AG09319 (cell line): ENCODE data around the gene PLCB1.

Source experiments
- DNase-seq: peaks from one replicate; pipeline ENCODE4 v3.0.0-alpha.2; 2010; ENCODE audit warnings: low read depth; ENCODE audit errors: extremely low read depth
- TF ChIP-seq, protein P1 (sequence below): IDR thresholded peaks from 2 replicates; pipeline ENCODE4 v1.5.1; 2011; ENCODE audit warnings: low read depth, mild to moderate bottlenecking, inconsistent platforms, low read length, moderate library complexity

Gene PLCB1

DNA sequence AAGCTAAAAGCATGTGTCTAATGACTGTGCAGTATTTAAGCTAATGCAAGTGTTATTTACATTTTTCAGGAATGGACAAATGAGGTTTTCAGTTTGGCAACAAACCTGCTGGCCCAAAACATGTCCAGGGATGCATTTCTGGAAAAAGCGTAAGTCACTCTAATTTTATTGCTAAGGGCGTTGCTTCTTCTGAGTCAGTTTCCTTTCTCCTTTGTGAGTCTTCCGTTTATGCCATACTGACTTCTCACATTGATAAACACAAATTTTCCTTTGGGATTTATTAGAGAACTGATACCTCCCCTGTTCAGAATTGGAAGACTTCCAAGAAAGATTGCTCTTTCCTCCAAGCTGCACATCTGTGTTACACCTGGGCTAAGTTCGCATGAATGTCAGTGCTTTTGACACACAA lies 514.0 kb downstream of the PLCB1 start:
- DNase-seq: peak; percentile 27
- TF ChIP-seq, protein P1, sequence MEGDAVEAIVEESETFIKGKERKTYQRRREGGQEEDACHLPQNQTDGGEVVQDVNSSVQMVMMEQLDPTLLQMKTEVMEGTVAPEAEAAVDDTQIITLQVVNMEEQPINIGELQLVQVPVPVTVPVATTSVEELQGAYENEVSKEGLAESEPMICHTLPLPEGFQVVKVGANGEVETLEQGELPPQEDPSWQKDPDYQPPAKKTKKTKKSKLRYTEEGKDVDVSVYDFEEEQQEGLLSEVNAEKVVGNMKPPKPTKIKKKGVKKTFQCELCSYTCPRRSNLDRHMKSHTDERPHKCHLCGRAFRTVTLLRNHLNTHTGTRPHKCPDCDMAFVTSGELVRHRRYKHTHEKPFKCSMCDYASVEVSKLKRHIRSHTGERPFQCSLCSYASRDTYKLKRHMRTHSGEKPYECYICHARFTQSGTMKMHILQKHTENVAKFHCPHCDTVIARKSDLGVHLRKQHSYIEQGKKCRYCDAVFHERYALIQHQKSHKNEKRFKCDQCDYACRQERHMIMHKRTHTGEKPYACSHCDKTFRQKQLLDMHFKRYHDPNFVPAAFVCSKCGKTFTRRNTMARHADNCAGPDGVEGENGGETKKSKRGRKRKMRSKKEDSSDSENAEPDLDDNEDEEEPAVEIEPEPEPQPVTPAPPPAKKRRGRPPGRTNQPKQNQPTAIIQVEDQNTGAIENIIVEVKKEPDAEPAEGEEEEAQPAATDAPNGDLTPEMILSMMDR: no peak

DNA sequence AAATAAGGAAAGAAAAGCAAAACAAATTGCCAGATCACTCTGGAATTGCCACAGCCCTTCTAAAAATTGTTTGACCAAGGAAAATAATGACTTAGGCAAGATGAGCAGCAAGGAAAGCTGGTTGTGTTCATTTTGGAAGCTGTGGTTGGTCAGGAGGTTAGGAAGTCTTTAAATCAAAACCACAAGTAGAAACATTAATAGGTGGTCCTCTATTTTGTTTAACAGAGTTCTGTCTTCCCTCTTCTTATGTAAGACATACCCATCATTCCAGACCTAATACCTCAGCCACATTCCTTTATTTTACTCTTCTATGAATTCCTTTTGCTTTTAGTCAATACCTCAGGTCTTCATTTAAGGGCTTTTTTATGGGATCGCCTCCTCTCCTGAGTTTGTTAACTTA lies 514.6 kb downstream of the PLCB1 start:
- no peak for DNase-seq
- TF ChIP-seq, protein P1: no peak

DNA sequence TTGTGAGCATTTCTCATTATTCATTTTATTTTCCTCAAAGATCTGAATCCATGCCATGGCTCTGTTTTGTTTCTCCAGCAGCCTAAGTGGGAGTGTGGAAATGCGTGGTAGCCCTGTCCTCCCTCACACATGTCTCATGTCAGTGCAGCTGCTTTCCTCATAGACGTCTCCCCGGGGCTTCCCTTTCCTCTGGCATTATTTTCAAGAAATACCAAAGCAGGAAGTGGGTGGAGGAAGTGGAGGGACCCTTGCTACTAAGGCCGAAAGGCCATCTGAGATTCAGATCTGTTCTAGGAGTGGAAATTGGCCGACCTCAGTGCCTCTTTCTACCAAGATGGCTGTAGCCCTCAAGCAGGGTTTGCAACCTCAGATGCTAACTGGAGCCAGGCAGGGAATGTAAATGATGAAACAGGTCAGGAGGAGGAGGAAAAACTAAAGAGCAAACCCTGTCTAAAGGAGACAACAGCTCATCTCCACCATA lies 515.9 kb downstream of the PLCB1 start:
- TF ChIP-seq, protein P1: no peak
- no peak for DNase-seq

DNA sequence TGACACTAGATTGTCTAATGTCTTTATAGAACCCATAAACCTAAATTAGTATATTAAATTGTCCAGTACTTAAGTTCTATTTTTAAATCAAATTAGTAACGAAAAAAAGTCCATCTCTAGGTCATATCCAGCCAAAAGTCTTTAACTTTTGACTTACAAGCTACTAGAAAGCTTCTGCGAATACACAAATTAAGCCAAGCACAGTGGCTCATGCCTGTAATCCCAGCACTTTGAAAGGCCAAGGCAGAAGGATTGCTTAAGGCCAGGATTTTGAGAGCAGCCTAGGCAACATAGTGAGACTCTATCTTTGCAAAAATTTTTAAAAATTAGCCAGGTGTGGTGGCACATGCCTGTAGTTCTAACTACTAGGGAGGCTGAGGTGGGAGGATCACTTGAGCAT lies 516.4 kb downstream of the PLCB1 start:
- DNase-seq: no peak
- TF ChIP-seq, protein P1: no peak

DNA sequence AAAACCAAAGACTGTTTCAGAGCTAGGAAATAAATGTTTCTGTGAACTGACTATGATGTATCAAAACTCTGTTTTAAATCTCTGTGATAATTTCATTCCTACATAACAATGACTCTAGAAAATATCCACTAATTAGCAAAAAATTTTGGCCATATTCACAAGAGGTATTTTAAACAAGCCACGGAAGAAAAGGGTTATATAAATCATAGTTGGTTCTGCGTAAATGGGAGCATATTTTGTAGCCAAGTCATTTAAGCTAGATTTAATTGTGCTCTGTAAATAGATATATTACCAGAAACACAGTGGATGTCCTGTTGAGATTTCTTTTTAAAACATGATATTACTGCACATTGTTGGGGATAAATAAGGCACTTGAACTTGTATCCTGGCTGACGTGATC lies 520.3 kb downstream of the PLCB1 start:
- TF ChIP-seq, protein P1: no peak
- DNase-seq: no peak

DNA sequence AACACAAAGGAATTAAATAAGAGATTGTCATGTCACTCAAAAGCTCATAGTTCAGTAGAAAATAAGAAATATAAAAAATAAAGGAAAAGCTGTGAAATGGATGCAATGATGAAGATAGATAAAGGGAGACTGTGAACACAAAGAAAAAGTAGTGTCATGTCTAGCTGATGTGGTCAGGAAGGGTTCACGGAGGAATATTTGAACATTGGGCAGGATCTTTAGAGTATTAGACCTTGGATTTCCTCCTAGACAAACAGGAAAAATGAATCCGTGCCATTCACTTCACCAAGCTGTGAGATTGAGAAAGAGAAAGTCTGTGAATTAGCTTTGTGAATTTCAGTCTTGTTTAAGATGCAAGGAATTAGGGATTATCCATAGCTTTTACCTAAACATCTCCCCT lies 522.4 kb downstream of the PLCB1 start:
- DNase-seq: no peak
- TF ChIP-seq, protein P1: no peak

DNA sequence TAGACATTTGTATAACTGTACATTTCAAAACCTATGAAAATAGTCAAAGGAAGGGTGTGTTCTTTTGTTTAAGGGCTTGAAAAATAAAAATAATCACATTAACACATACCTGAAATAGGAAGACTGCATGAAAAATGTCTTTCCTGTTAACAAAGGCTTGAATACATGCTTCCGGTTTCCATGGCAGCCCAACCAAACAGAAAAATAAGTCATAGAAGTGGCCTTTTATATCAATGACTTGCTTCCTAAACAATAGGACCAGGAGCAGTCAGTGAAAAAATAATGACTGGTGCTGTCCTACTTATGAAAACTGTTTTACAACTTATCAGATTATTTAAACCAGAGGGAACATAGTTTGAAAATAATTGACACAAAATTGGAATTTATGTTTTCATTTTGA lies 524.3 kb downstream of the PLCB1 start:
- TF ChIP-seq, protein P1: no peak
- no peak for DNase-seq

DNA sequence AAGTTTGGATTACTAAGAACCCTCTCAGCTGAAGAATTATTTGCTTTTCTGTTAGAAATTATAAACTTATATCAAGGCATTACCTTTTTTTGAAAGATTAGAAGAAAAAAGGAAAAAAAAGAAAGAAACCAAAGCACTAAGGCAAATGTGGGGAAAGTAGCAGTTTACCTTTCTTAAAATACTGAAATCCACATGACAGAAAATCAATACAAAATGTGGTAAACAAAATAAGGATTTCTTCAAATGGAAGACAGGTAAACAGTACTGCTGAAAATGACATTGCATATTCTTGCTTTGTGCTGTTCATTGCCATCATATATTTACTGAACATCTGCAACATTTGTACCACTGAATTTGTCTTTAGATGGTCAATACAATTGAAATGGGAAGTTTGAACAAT lies 525.6 kb downstream of the PLCB1 start:
- DNase-seq: no peak

More for the DNA sequence above, 525.6 kb downstream of the PLCB1 start:
- TF ChIP-seq, protein P1: no peak
